HG03045 (cell line): Measurements from ENCODE around the gene TBC1D1.

Source experiments
- ATAC-seq: cut with Tn5 transposase; IDR thresholded peaks from one replicate; pipeline ENCODE4 v1.9.1; 2021; ENCODE audit warnings: mild to moderate bottlenecking, moderate library complexity; ENCODE audit not compliant: unreplicated experiment

The TBC1D1 gene

GRCh38 chr4:37988670-37989069 is 97.8 kb downstream of the TBC1D1 start:
- ATAC-seq = no peak

- ATAC-seq = no peak
Measured at GRCh38 chr4:37989398-37990260, 98.7 kb downstream of the TBC1D1 start.

GRCh38 chr4:37990731-37991245 is 99.9 kb downstream of the TBC1D1 start:
- ATAC-seq = no peak

GRCh38 chr4:37991623-37992410 is 100.9 kb downstream of the TBC1D1 start:
- no peak for ATAC-seq

- ATAC-seq = no peak
Measured at GRCh38 chr4:37993806-37994205, 102.9 kb downstream of the TBC1D1 start.

GRCh38 chr4:37994569-37994968 is 103.7 kb downstream of the TBC1D1 start:
- ATAC-seq = peak; percentile 64

- ATAC-seq = no peak
Measured at GRCh38 chr4:37995299-37995821, 104.5 kb downstream of the TBC1D1 start.

- ATAC-seq = no peak
Measured at GRCh38 chr4:37995981-37996775, 105.3 kb downstream of the TBC1D1 start.

GRCh38 chr4:37998226-37998625 is 107.3 kb downstream of the TBC1D1 start:
- ATAC-seq = no peak

- no peak for ATAC-seq
Measured at GRCh38 chr4:37999000-37999716, 108.3 kb downstream of the TBC1D1 start.

GRCh38 chr4:37999965-38000364 is 109.1 kb downstream of the TBC1D1 start:
- ATAC-seq = no peak

- ATAC-seq = no peak
Measured at GRCh38 chr4:38001927-38002326, 111.0 kb downstream of the TBC1D1 start.

- ATAC-seq = no peak
Measured at GRCh38 chr4:38002451-38003071, 111.7 kb downstream of the TBC1D1 start.

GRCh38 chr4:38003102-38003501 is 112.2 kb downstream of the TBC1D1 start:
- no peak for ATAC-seq

GRCh38 chr4:38003628-38004027 is 112.7 kb downstream of the TBC1D1 start:
- no peak for ATAC-seq

- no peak for ATAC-seq
Measured at GRCh38 chr4:38004062-38004461, 113.2 kb downstream of the TBC1D1 start.

- ATAC-seq = no peak
Measured at GRCh38 chr4:38004887-38005286, 114.0 kb downstream of the TBC1D1 start.

- no peak for ATAC-seq
Measured at GRCh38 chr4:38005637-38006036, 114.8 kb downstream of the TBC1D1 start.

GRCh38 chr4:38007645-38008044 is 116.8 kb downstream of the TBC1D1 start:
- no peak for ATAC-seq

- ATAC-seq = no peak
Measured at GRCh38 chr4:38008571-38009021, 117.7 kb downstream of the TBC1D1 start.
